HG03108 (cell line): ENCODE data around the gene TOB1.
A peak's percentile ranks its signal among the peaks of the same experiment; 100 is the strongest.
"Not testable (repeated sequence)": the region's sequence is repeated elsewhere in the genome, so short reads cannot be mapped to it uniquely, and the experiment has no call there.

ENCODE experiments used
- ATAC-seq: cut with Tn5 transposase; IDR thresholded peaks from one replicate; pipeline ENCODE4 v1.9.1; 2021; ENCODE audit warnings: moderate library complexity; ENCODE audit not compliant: unreplicated experiment

The TOB1 gene

GRCh38 chr17:50871364-50871763, 5.2 kb upstream of the TOB1 start:
- ATAC-seq: no peak

GRCh38 chr17:50868602-50869001, 2.4 kb upstream of the TOB1 start:
- ATAC-seq: no peak

GRCh38 chr17:50868140-50868438, 1.9 kb upstream of the TOB1 start:
- ATAC-seq: no peak

GRCh38 chr17:50867363-50868139, 1.4 kb upstream of the TOB1 start:
- peak; percentile 30 for ATAC-seq

- peak; percentile 1 for ATAC-seq
Measured at GRCh38 chr17:50866950-50867362, 802 bp upstream of the TOB1 start.

GRCh38 chr17:50865868-50866260, 290 bp downstream of the TOB1 start:
- ATAC-seq: peak; percentile 5

- ATAC-seq: peak; percentile 16
Measured at GRCh38 chr17:50865060-50865867, 890 bp downstream of the TOB1 start.

GRCh38 chr17:50864747-50865059, 1.5 kb downstream of the TOB1 start:
- no peak for ATAC-seq

- ATAC-seq: no peak
Measured at GRCh38 chr17:50863931-50864330, 2.2 kb downstream of the TOB1 start.

- no peak for ATAC-seq
Measured at GRCh38 chr17:50863221-50863843, 2.8 kb downstream of the TOB1 start.

GRCh38 chr17:50861822-50862528, 4.2 kb downstream of the TOB1 start:
- no peak for ATAC-seq

GRCh38 chr17:50861334-50861676, 4.8 kb downstream of the TOB1 start:
- ATAC-seq: no peak

GRCh38 chr17:50859727-50860126, 6.4 kb downstream of the TOB1 start:
- ATAC-seq: not testable (repeated sequence)

- ATAC-seq: no peak
Measured at GRCh38 chr17:50858486-50859225, 7.5 kb downstream of the TOB1 start.

- ATAC-seq: no peak
Measured at GRCh38 chr17:50856431-50856830, 9.7 kb downstream of the TOB1 start.

GRCh38 chr17:50855708-50856330, 10.3 kb downstream of the TOB1 start:
- ATAC-seq: no peak

- ATAC-seq: no peak
Measured at GRCh38 chr17:50853781-50854180, 12.4 kb downstream of the TOB1 start.

- ATAC-seq: no peak
Measured at GRCh38 chr17:50853015-50853615, 13.0 kb downstream of the TOB1 start.

- no peak for ATAC-seq
Measured at GRCh38 chr17:50850640-50851039, 15.5 kb downstream of the TOB1 start.

- ATAC-seq: no peak
Measured at GRCh38 chr17:50848711-50849110, 17.4 kb downstream of the TOB1 start.
